NB4 (cell line): ENCODE data around the gene TXNIP.

ENCODE experiments used
- POLR2A ChIP-seq: IDR thresholded peaks from 2 replicates; pipeline ENCODE4 v1.6.1; 2011; ENCODE audit warnings: mild to moderate bottlenecking; ENCODE audit not compliant: insufficient read length; ENCODE audit errors: extremely low read depth
- TF ChIP-seq, protein P1 (sequence below): IDR thresholded peaks from one replicate; pipeline ENCODE4 v1.5.1; 2012; ENCODE audit warnings: low read depth, low read length

DNA sequence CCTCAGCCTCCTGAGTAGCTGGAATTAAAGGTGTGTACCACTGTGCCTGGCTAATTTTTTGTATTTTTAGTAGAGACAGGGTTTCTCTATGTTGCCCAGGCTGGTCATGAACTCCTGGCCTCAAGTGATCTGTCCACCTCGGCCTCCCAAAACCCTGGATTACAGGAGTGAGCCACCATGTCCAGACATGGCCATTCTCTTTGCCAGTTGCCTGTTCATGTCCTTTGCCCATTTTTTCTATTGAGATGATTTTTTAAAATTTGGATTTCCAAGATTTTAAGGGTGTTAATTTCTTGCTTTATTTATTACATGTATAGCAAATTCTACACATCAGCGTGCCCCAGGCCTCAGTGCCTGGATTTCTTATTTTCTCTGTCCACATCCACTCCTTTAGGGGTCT lies 29.1 kb downstream of the TXNIP start:
- TF ChIP-seq POLR2A, result no peak
- TF ChIP-seq, protein P1, sequence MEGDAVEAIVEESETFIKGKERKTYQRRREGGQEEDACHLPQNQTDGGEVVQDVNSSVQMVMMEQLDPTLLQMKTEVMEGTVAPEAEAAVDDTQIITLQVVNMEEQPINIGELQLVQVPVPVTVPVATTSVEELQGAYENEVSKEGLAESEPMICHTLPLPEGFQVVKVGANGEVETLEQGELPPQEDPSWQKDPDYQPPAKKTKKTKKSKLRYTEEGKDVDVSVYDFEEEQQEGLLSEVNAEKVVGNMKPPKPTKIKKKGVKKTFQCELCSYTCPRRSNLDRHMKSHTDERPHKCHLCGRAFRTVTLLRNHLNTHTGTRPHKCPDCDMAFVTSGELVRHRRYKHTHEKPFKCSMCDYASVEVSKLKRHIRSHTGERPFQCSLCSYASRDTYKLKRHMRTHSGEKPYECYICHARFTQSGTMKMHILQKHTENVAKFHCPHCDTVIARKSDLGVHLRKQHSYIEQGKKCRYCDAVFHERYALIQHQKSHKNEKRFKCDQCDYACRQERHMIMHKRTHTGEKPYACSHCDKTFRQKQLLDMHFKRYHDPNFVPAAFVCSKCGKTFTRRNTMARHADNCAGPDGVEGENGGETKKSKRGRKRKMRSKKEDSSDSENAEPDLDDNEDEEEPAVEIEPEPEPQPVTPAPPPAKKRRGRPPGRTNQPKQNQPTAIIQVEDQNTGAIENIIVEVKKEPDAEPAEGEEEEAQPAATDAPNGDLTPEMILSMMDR, result no peak
